ENCODE results near the gene KCMF1.

Gene KCMF1

GRCh38 chr2:84956334-84957297 is 14.3 kb upstream of the KCMF1 start:
- no peak for DNase-seq (ENCODE audit: low read depth)

- DNase-seq (ENCODE audit: low read depth) = no peak
Measured at GRCh38 chr2:84957771-84958134, 13.2 kb upstream of the KCMF1 start.

GRCh38 chr2:84958135-84959059 is 12.6 kb upstream of the KCMF1 start:
- DNase-seq (ENCODE audit: low read depth) = peak; percentile 100

GRCh38 chr2:84959095-84959565 is 11.8 kb upstream of the KCMF1 start:
- DNase-seq (ENCODE audit: low read depth) = peak; percentile 95

- no peak for DNase-seq (ENCODE audit: low read depth)
Measured at GRCh38 chr2:84959566-84960506, 11.1 kb upstream of the KCMF1 start.

GRCh38 chr2:84962917-84963316 is 8.0 kb upstream of the KCMF1 start:
- DNase-seq (ENCODE audit: low read depth) = no peak

- no peak for DNase-seq (ENCODE audit: low read depth)
Measured at GRCh38 chr2:84963323-84963691, 7.7 kb upstream of the KCMF1 start.

- DNase-seq (ENCODE audit: low read depth) = peak; percentile 85
Measured at GRCh38 chr2:84963692-84964405, 7.1 kb upstream of the KCMF1 start.

GRCh38 chr2:84964406-84965191 is 6.4 kb upstream of the KCMF1 start:
- no peak for DNase-seq (ENCODE audit: low read depth)

- DNase-seq (ENCODE audit: low read depth) = no peak
Measured at GRCh38 chr2:84965192-84965516, 5.8 kb upstream of the KCMF1 start.

- no peak for DNase-seq (ENCODE audit: low read depth)
Measured at GRCh38 chr2:84965827-84966226, 5.1 kb upstream of the KCMF1 start.

- DNase-seq (ENCODE audit: low read depth) = no peak
Measured at GRCh38 chr2:84966731-84967130, 4.2 kb upstream of the KCMF1 start.

- no peak for DNase-seq (ENCODE audit: low read depth)
Measured at GRCh38 chr2:84969511-84970209, 1.3 kb upstream of the KCMF1 start.

GRCh38 chr2:84970210-84970867 is 622 bp upstream of the KCMF1 start:
- DNase-seq (ENCODE audit: low read depth) = no peak

GRCh38 chr2:84971510-84972206 is 697 bp downstream of the KCMF1 start:
- DNase-seq (ENCODE audit: low read depth) = no peak

GRCh38 chr2:84972207-84972783 is 1.3 kb downstream of the KCMF1 start:
- DNase-seq (ENCODE audit: low read depth) = no peak

GRCh38 chr2:84972932-84973331 is 2.0 kb downstream of the KCMF1 start:
- no peak for DNase-seq (ENCODE audit: low read depth)

Data from HS-27A (cell line).